Stimulated activated CD4-positive, alpha-beta T cell treated with anti-CD3 and anti-CD28 coated beads, Interleukin-2, amount 100 ng/mL, for 48 hours (primary cell): Measurements from ENCODE around the gene OR2V1.
"Not testable (repeated sequence)": the region's sequence is repeated elsewhere in the genome, so short reads cannot be mapped to it uniquely, and the experiment has no call there.

Experiments
- DNase-seq, 2 donors: peaks; one replicate each; pipeline ENCODE4 v3.0.0-alpha.2; 2020

Gene OR2V1

GRCh38 chr5:181130832-181131496, at the start of gene OR2V1:
Gene OR2V1 (minus strand): TSS chr5:181131169. CDS start chr5:181125304, 5,865 bp downstream.
- DNase-seq: no peak

GRCh38 chr5:181177559-181177958, 46.6 kb upstream of the OR2V1 start:
- DNase-seq: not testable (repeated sequence)

GRCh38 chr5:181176254-181176952, 45.4 kb upstream of the OR2V1 start:
- no peak for DNase-seq

- DNase-seq: peak; percentile 67 to 75
These were observed 42.7 kb upstream of the OR2V1 start for GRCh38 chr5:181173420-181174342.

GRCh38 chr5:181173027-181173419, 42.1 kb upstream of the OR2V1 start:
- peak in 1 of 2 donors; percentile 75 for DNase-seq

GRCh38 chr5:181171782-181172181, 40.8 kb upstream of the OR2V1 start:
- DNase-seq: no peak

GRCh38 chr5:181170996-181171395, 40.0 kb upstream of the OR2V1 start:
- DNase-seq: no peak

- no peak for DNase-seq
These were observed 39.4 kb upstream of the OR2V1 start for GRCh38 chr5:181170237-181170825.

GRCh38 chr5:181169459-181170236, 38.7 kb upstream of the OR2V1 start:
- DNase-seq: peak; percentile 88

GRCh38 chr5:181168595-181169118, 37.7 kb upstream of the OR2V1 start:
- DNase-seq: no peak

GRCh38 chr5:181167814-181168488, 37.0 kb upstream of the OR2V1 start:
- DNase-seq: peak in 1 of 2 donors; percentile 39

GRCh38 chr5:181166812-181167733, 36.1 kb upstream of the OR2V1 start:
- DNase-seq: no peak

GRCh38 chr5:181164076-181164952, 33.3 kb upstream of the OR2V1 start:
- DNase-seq: no peak

GRCh38 chr5:181163487-181164075, 32.6 kb upstream of the OR2V1 start:
- no peak for DNase-seq

GRCh38 chr5:181161534-181162175, 30.7 kb upstream of the OR2V1 start:
- DNase-seq: no peak

- peak in 1 of 2 donors; percentile 58 for DNase-seq
These were observed 30.0 kb upstream of the OR2V1 start for GRCh38 chr5:181160755-181161533.

GRCh38 chr5:181160152-181160754, 29.3 kb upstream of the OR2V1 start:
- DNase-seq: peak; percentile 64 to 72
